ENCODE data around the gene HPGDS. TPM values are rescaled to one million over a fixed set of nuclear protein-coding genes. Genes with fewer than 3 reads are reported as not detected.

Gene HPGDS
- total RNA-seq, 4 donors from 2014 or later = 3.9 to 8.8 (median 5.0) TPM

DNA sequence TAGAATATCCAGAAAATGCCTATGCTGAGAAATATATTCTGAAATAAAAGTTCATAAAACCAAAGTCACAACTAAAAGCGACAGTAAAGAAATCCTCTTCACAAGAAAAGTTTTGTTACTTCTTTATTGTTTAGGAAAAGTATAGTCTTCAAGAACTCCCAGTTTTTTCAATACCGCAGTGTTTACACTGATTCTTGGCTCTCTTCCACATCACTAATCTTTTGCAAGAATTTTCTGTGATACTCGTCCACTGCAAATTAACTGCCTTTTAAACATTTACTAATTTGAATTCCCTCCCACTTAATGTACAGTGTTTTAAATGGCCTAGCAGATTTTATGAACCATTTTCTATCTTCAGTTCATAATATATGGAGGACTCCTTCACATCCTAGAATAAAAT lies 65.1 kb downstream of the HPGDS start:
- no peak for TF ChIP-seq POLR2A (IDR thresholded peaks at IDR 0.05)
- TF ChIP-seq, protein P1, sequence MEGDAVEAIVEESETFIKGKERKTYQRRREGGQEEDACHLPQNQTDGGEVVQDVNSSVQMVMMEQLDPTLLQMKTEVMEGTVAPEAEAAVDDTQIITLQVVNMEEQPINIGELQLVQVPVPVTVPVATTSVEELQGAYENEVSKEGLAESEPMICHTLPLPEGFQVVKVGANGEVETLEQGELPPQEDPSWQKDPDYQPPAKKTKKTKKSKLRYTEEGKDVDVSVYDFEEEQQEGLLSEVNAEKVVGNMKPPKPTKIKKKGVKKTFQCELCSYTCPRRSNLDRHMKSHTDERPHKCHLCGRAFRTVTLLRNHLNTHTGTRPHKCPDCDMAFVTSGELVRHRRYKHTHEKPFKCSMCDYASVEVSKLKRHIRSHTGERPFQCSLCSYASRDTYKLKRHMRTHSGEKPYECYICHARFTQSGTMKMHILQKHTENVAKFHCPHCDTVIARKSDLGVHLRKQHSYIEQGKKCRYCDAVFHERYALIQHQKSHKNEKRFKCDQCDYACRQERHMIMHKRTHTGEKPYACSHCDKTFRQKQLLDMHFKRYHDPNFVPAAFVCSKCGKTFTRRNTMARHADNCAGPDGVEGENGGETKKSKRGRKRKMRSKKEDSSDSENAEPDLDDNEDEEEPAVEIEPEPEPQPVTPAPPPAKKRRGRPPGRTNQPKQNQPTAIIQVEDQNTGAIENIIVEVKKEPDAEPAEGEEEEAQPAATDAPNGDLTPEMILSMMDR (IDR thresholded peaks at IDR 0.05) = no peak
- peaks cover 0 to 74% (median 0%) of the 10 kb centered on the region in 3 donors for H3K36me3 ChIP-seq
- no peaks in the 10 kb centered on the region for H3K9me3 ChIP-seq
- DNase-seq = no peak
- H3K27ac ChIP-seq = no peak overlapping the region
- H3K27me3 ChIP-seq = no peaks in the 10 kb centered on the region
- no peaks in the 10 kb centered on the region for H3K4me1 ChIP-seq
- no peak overlapping the region for H3K4me3 ChIP-seq

DNA sequence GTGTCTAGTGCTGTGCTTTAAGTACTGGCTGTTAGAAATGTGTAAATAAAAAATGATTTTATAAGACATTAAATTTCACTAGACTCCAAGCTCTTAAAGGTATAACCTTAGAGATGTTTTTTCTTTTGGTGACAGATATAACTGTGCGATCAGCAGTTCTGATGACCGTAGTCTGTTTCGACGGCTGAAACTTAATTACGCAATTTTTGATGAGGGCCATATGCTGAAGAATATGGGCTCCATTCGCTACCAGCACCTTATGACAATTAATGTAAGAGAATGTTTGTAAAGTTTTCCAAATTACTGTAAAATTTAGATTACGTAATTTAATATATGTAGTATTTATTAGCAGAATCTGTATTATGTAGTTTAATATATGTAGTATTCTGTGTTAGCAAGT lies 66.4 kb downstream of the HPGDS start:
- H3K27ac ChIP-seq = no peak overlapping the region
- no peak for TF ChIP-seq POLR2A (IDR thresholded peaks at IDR 0.05)
- TF ChIP-seq, protein P1 (IDR thresholded peaks at IDR 0.05) = no peak
- no peak overlapping the region for H3K4me3 ChIP-seq
- peaks cover 0 to 73% (median 0%) of the 10 kb centered on the region in 3 donors for H3K36me3 ChIP-seq
- H3K4me1 ChIP-seq = no peaks in the 10 kb centered on the region
- H3K9me3 ChIP-seq = no peaks in the 10 kb centered on the region
- no peaks in the 10 kb centered on the region for H3K27me3 ChIP-seq
- DNase-seq = no peak

DNA sequence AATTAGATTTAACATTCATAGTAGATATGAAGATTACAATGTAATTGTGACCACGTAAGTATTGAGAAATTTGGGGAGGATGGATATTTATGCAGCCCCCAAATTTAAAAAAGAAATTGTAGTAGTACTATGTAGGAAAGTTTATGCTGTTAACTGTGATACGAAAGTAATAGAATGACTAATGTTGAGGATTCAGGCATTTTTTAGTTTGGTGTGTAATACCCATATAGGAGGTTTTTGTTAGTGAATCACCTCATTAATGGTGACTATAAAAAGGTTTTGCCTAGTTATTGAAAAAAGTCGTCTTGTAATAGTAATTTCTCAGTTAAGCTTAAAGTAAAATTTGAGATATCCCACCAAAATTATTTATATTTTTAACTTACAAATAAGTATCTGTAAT lies 67.7 kb downstream of the HPGDS start:
- DNase-seq = no peak
- no peak overlapping the region for H3K4me3 ChIP-seq
- H3K36me3 ChIP-seq = peaks cover 0 to 67% (median 0%) of the 10 kb centered on the region in 3 donors
- no peaks in the 10 kb centered on the region for H3K27me3 ChIP-seq
- no peaks in the 10 kb centered on the region for H3K9me3 ChIP-seq
- no peaks in the 10 kb centered on the region for H3K4me1 ChIP-seq
- TF ChIP-seq POLR2A (IDR thresholded peaks at IDR 0.05) = no peak
- TF ChIP-seq, protein P1 (IDR thresholded peaks at IDR 0.05) = no peak
- H3K27ac ChIP-seq = no peak overlapping the region

DNA sequence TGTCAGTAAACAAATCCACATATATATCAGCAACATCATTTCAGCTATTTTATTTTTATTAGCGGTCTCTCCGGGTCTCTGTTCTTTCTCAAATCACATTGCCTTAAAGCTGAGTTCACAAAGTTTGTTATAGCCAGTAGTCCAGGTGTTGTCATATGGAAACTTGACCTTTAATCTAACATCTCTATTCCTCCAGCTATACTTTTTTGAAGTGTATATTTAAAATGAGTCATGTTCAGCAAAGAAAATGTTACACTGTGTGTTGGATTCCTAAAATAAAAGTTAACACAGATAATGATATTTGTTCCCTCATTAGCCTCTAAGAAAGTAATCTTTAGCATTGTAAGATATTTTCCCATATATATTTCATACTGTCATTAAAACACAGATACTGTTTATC lies 71.4 kb downstream of the HPGDS start:
- H3K27ac ChIP-seq = no peak overlapping the region
- TF ChIP-seq, protein P1 (IDR thresholded peaks at IDR 0.05) = no peak
- no peak for TF ChIP-seq POLR2A (IDR thresholded peaks at IDR 0.05)
- H3K36me3 ChIP-seq = peaks cover 0 to 45% (median 0%) of the 10 kb centered on the region in 3 donors
- DNase-seq = no peak
- H3K27me3 ChIP-seq = no peaks in the 10 kb centered on the region
- no peak overlapping the region for H3K4me3 ChIP-seq
- H3K9me3 ChIP-seq = no peaks in the 10 kb centered on the region
- H3K4me1 ChIP-seq = no peaks in the 10 kb centered on the region

DNA sequence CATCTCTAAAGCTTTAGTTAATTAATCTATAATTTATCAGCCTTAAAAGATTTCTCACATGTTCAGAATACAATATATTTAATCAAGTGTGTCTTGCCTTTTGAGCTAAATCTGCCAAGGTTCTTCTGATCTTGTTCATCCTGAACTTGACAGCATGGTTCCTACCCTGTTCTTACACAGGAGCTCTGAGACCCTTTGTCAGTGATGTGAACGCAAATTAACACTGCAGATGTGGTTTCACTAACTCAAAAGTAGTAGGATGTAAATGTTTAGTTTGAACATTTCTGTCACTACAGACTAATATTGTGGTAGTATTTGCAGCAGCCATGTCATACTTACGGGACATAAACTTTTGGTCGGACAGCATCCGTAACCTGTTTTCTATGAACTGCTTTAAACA lies 75.6 kb downstream of the HPGDS start:
- no peak for DNase-seq
- H3K9me3 ChIP-seq = no peaks in the 10 kb centered on the region
- peaks cover 0 to 34% (median 0%) of the 10 kb centered on the region in 3 donors for H3K36me3 ChIP-seq
- TF ChIP-seq, protein P1 (IDR thresholded peaks at IDR 0.05) = no peak
- no peak for TF ChIP-seq POLR2A (IDR thresholded peaks at IDR 0.05)
- H3K4me3 ChIP-seq = no peak overlapping the region
- no peaks in the 10 kb centered on the region for H3K27me3 ChIP-seq
- H3K27ac ChIP-seq = no peak overlapping the region
- H3K4me1 ChIP-seq = no peaks in the 10 kb centered on the region

Measured in Peyer's patch (tissue), 4 donors.